Activated gamma-delta T cell treated with anti-CD3 and anti-CD28 coated beads, Interleukin-2, amount 50 U/mL, for 16 hours (primary cell): ENCODE measurements around the gene INCENP.

Experiments
- DNase-seq: peaks from one replicate; pipeline ENCODE4 v3.0.0-alpha.2; 2020; ENCODE audit warnings: low read depth

The INCENP gene

DNA sequence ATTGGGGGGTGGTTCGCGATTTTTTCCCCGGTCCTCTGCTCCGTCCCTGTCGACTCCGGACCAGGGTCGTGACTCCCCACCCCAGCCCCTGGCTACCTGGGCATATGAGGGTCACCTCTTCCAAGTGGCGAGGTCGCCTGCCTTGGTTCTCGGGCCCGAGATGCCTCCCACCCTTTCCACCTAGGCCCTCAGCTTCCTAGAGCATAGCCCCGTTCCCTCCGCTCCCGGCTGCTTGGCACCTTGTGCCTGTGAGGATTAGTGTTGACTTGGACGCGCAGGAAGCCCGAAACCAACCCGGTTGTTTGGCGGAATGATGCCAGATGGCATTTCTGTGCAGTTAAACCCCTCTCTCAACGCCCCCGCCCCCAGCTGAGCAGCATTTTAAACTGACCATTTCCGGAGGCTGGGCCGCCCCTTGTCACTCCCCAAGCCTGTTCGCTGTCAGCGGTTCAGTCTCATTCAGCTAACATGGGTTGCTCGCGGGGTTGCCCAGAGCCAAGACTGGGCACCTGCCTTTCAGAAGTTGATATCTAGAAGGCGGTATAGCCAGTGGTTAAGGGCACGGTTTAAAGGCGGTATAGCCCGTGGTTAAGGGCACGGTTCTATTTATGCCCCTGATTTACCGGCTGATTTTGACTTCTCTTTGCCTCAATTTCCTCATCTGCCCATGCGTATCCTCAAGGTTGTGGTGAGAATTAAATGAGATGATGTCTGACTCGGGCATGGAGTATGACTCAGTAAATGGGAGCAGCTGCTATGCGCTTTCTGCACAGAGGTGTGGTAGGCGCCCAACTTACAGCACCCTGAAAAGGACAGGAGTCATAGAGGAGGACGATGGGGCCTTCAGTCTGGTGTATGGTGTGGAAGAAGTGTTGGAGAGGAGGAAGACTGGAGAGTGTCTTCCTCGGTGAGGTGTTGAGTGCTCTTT, 639 bp downstream of the INCENP start:
- DNase-seq, result no peak

- DNase-seq, result no peak
These were observed 1.5 kb downstream of the INCENP start for GRCh38 chr11:62125316-62125715.

- DNase-seq, result no peak
These were observed 2.1 kb downstream of the INCENP start for GRCh38 chr11:62125881-62126280.

DNA sequence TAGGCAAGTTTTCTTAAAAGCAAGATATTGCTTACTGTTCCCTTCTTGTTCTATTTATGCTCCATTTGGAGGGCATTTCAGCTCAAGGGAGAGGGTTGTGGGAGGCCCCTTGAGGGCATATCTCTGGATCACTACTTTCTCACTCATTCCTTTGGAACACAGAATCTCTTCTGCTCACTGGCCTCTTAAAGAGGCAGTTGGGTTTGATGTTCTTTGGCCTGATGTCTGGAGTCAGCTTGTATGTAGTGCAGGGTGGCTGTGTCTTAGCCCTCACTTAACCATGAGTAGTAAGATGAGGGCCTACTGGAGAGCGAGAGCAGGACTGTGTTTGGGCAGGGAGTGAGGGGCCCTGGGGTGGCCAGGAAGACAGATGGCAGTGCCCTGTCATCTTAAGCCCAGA, 3.6 kb downstream of the INCENP start:
- DNase-seq, result no peak

DNA sequence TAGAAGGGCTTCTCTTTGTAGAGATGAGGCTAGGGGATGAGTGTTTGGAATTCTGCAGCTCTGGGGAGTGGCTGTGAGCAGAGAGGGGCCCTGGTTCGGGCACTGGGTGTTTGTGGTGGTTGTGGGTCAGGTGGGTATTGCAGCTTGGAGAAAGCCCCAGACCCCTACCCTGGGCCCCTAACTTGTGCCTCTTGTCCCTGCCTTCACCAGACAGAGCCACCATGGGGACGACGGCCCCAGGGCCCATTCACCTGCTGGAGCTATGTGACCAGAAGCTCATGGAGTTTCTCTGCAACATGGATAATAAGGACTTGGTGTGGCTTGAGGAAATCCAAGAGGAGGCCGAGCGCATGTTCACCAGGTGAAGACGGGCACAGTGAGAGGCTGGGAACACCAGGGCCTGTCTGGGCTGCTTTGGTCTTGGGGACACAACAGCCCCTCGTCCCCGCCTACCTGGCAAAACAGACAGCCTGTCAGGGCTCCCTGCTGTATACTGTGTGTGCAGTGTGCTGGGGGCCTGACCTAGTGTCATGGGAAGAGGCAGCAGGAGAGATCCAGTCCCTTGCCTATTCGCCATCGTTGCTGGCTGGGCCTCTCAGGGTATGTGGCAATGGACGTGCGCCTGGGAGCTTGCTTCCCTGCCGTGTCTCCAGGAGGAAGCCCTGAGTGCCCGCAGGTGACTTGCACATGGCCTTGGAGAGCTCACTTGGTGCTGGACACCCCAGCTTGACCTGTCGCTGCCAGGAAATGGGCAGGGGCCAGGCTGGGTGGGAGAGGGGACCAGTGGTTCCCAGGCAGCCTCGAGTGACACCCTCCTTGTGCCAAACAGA, 4.3 kb downstream of the INCENP start:
- DNase-seq, result no peak

DNA sequence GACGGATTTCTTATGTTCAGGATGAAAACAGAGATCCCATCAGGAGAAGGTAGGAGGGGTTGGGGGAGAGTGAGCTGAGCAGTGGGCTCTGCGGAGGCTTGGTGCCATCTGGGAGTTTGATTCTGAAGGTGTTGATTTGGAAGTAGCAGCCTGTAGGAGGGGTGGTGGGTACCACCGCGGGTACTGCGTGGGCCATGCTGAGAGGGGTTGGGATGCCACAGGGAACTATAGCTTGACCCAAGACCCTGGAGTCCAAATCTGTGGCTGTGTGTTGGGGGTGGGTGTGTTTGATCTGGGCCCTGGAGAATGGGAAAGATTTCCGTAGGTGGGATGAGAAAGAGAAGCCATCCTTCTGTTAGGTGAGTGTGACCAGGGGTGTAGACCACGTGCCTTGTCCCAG, 5.0 kb downstream of the INCENP start:
- DNase-seq, result no peak

- no peak for DNase-seq
These were observed 5.9 kb downstream of the INCENP start for GRCh38 chr11:62129590-62130282.

DNA sequence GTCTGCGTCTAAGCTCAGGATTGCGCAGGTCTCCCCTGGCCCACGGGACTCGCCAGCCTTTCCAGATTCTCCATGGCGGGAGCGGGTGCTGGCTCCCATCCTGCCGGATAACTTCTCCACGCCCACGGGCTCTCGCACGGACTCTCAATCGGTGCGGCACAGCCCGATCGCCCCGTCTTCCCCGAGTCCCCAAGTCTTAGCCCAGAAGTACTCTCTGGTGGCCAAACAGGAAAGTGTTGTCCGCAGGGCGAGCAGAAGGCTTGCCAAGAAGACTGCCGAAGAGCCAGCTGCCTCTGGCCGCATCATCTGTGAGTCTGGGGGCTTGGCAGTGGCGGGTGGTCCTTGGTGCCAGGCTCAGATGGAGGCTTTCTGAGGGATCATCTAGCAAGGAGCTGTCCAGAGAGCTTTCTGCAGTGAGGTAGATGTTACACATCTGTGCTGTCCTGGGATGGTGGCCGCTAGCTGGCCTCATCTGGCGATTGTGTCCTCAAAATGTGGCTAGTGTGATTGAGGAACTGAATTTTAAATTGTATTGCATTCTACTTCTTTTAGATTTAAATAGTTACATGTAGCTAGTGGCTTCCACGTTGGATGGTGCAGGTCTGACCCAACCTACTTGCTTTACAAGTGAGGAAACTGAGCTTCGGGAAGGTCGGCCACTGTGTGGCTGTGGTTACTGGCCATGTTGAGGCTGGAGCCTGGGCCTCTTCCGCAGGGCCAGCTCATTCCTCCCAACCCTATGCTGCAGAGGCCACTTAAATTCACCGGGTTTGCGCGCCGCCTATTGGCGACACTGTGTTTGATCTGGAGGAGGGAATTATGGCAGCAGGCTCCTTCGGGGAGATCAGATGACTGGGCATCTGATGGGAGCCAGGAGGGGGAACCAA, 6.7 kb downstream of the INCENP start:
- no peak for DNase-seq

DNA sequence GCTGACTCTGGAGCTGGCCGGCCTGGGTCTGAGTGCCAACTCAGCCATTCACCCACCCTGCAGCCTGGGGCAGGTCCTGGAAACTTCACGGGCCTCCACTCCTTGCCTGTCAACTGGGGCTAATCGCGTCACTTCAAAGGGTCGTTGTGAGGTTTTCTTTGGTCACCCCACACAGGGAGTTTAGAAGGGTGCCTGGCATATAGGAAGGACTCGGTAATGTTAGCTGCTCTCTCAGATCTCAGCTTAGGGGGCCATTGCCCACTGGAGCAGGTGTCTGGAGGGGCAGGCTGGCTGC, 7.3 kb downstream of the INCENP start:
- DNase-seq, result no peak

GRCh38 chr11:62132191-62132590, 8.4 kb downstream of the INCENP start:
- no peak for DNase-seq

GRCh38 chr11:62132689-62133293, 9.0 kb downstream of the INCENP start:
- DNase-seq, result no peak

GRCh38 chr11:62133328-62134065, 9.7 kb downstream of the INCENP start:
- DNase-seq, result no peak

- DNase-seq, result no peak
These were observed 13.6 kb downstream of the INCENP start for GRCh38 chr11:62137276-62137861.

DNA sequence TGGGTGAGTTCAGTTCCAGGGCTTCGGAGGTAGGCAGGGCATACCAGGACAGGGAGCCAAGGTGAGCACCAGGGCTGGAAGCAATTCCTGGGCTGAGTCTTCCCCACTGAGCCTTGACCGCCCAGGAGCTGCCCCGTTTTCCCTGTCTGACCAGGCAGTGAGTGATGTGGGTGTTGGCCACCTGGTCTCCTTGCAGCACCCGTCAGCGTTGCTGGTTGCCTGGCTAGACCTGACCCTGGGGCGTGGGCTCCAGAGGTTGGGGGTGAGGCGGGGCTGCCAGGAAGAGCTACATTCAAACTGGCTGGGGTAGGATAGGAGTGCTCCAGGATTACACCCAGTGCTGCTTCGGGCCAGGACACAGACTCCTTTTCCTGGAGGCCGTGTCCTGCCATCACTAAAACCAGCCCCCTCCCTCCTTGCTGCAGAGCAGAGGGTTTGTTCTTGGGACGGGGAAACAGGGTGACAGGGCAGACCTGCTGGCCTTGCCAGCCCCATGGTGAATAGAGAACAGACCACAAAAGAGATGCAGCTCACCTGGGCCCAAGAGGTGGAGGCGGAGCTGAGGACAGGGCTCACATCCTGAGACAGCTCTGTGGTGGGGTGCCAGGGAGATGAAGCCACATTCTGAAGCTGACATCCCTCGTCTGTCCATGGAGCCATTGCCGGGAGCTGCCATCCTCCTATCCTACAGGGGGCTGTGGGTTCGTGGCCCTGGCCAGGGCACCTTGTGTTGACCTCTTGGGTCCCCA, 14.2 kb downstream of the INCENP start:
- DNase-seq, result no peak

GRCh38 chr11:62138630-62139425, 15.0 kb downstream of the INCENP start:
- DNase-seq, result no peak

GRCh38 chr11:62139526-62140303, 15.9 kb downstream of the INCENP start:
- no peak for DNase-seq

DNA sequence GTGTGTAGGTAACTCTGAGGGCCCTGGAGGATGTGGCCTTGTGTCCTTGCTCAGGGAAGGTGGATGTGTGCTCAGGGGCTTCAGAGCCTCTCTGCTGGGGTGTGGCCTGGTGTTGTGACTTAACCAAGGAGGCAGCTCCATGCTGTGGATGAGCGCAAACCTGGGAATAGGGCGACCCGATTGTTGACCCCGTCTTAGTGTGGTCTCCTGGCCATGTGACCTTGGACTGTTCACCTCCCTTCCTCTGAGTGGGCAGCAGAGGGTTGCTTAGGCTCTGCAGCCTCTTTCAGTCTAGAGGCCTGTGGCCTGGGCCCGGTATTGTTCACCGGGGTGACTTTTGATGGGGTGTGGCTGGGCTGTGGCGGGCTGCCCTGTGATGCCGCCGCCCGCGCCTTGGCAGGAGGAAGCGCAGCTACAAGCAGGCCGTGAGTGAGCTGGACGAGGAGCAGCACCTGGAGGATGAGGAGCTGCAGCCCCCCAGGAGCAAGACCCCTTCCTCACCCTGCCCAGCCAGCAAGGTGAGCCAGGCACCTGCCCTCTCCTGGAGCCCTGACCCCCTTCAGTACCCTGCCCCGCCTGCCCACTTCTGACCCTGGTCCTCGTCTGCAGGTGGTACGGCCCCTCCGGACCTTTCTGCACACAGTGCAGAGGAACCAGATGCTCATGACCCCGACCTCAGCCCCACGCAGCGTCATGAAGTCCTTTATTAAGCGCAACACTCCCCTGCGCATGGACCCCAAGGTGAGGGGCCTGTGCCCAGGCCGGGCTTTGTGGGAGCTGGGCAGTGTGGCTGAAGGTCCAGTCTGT, 16.7 kb downstream of the INCENP start:
- no peak for DNase-seq
